Gastroesophageal sphincter (tissue), 4 donors: Measurements from ENCODE around the gene SLC29A2. TPM values are rescaled to one million over a fixed set of nuclear protein-coding genes. Genes with fewer than 3 reads are reported as not detected.

Experiments used
- ATAC-seq: fragments of 150-250 bp; one replicate; pipeline ENCODE4 v1.9.1; 2016; ENCODE audit warnings: mild to moderate bottlenecking, moderate library complexity
- H3K27ac ChIP-seq, 4 donors: fragments of 200-600 bp; sonication (generic) in 3 of 4; 1 replicate in 3 of 4; 2 replicates in 1 of 4; pipeline ENCODE4 v1.5.1; 2016 to 2019
- H3K27me3 ChIP-seq: fragments of 200-600 bp; sonication (generic); one replicate; pipeline ENCODE4 v1.5.1; 2019
- H3K36me3 ChIP-seq, 2 donors: fragments of 200-600 bp; sonication (generic); one replicate each; pipeline ENCODE4 v1.5.1; 2019; ENCODE audit warnings: control low read depth in 1 of 2
- H3K4me1 ChIP-seq, 3 donors: fragments of 200-600 bp; sonication (generic); 1 replicate in 2 of 3; 2 replicates in 1 of 3; pipeline ENCODE4 v1.5.1; 2016 to 2019; ENCODE audit warnings: control low read depth in 2 of 3
- H3K4me3 ChIP-seq, 2 donors: fragments of 200-600 bp; sonication (generic); one replicate each; pipeline ENCODE4 v1.5.1; 2019; ENCODE audit warnings: mild to moderate bottlenecking in 1 of 2, moderate library complexity in 1 of 2
- H3K9me3 ChIP-seq, 3 donors: fragments of 200-600 bp; sonication (generic); one replicate each; pipeline ENCODE4 v1.5.1; 2017 to 2019; ENCODE audit warnings: control low read depth in 2 of 3
- CTCF ChIP-seq, 4 experiments: fragments of 200-600 bp in 2 of 4; fragments of 450-650 bp in 2 of 4; sonication (generic) in 1 of 4; IDR thresholded peaks; one replicate each; pipeline ENCODE4 v1.5.1; 2017 to 2019; ENCODE audit warnings: antibody characterized with exemption in 4 of 4, mild to moderate bottlenecking in 2 of 4, moderate library complexity in 2 of 4
- EP300 ChIP-seq: sonication (generic); formaldehyde crosslinking; IDR thresholded peaks from one replicate; pipeline ENCODE4 v1.6.1; 2017; ENCODE audit warnings: antibody characterized with exemption, mild to moderate bottlenecking
- POLR2A ChIP-seq, 2 donors: fragments of 450-650 bp; IDR thresholded peaks; one replicate each; pipeline ENCODE4 v1.6.1; 2017; ENCODE audit warnings: antibody characterized with exemption in 2 of 2, mild to moderate bottlenecking in 2 of 2, moderate library complexity in 1 of 2
- POLR2AphosphoS5 ChIP-seq: sonication (generic); formaldehyde crosslinking; IDR thresholded peaks from one replicate; pipeline ENCODE4 v1.6.1; 2017; ENCODE audit warnings: antibody characterized with exemption
- WGBS, 2 donors: methylation state at CpG; one replicate each; pipeline ENCODE4 v1.1.5; 2018; ENCODE audit warnings: low coverage in 1 of 2; 5-methylcytosine and 5-hydroxymethylcytosine counted together
- total RNA-seq, 4 donors: library from RNA; depleted of rRNA; stranded (reverse); fragments of >200 nt; gene quantifications; one replicate each; pipeline ENCODE4 v1.1.0, GENCODE V29; 2016

Gene SLC29A2
- total RNA-seq, 4 donors from 2014 or later: 0.27 to 3.2 (median 1.2) TPM

GRCh38 chr11:66369073-66369894 is 2.3 kb downstream of the SLC29A2 start:
- H3K27ac ChIP-seq: no peak overlapping the region
- TF ChIP-seq CTCF (IDR thresholded peaks at IDR 0.05) (no peak), POLR2A (IDR thresholded peaks at IDR 0.05) (no peak), EP300 (no peak), POLR2AphosphoS5 (no peak)
- H3K36me3 ChIP-seq: no peaks in the 10 kb centered on the region
- 60 to 69% methylated on average over 1 to 4 of the region's 25 CpGs for WGBS, 2 donors
- ATAC-seq: no peak
- peaks cover 0 to 32% (median 4%) of the 10 kb centered on the region in 3 donors for H3K4me1 ChIP-seq
- peaks cover 27% of the 10 kb centered on the region for H3K27me3 ChIP-seq
- no peak overlapping the region for H3K4me3 ChIP-seq
- H3K9me3 ChIP-seq: no peaks in the 10 kb centered on the region

- no peak overlapping the region for H3K27ac ChIP-seq
- ATAC-seq: no peak
- no CpG with 5 or more reads among the region's 6 CpGs for WGBS, 2 donors
- H3K27me3 ChIP-seq: peaks cover 21% of the 10 kb centered on the region
- no peaks in the 10 kb centered on the region for H3K9me3 ChIP-seq
- TF ChIP-seq POLR2AphosphoS5 (no peak), POLR2A (IDR thresholded peaks at IDR 0.05) (no peak)
- H3K4me1 ChIP-seq: peaks cover 0 to 32% (median 4%) of the 10 kb centered on the region in 3 donors
- H3K4me3 ChIP-seq: no peak overlapping the region
- H3K36me3 ChIP-seq: no peaks in the 10 kb centered on the region
These were observed 3.1 kb downstream of the SLC29A2 start for GRCh38 chr11:66368484-66368883.

- no peaks in the 10 kb centered on the region for H3K36me3 ChIP-seq
- H3K27ac ChIP-seq: no peak overlapping the region
- no peak overlapping the region for H3K4me3 ChIP-seq
- no peak for TF ChIP-seq EP300
- no peak for TF ChIP-seq POLR2AphosphoS5
- no peak for TF ChIP-seq POLR2A (IDR thresholded peaks at IDR 0.05)
- no peak for TF ChIP-seq CTCF (IDR thresholded peaks at IDR 0.05)
- no peak for ATAC-seq
- H3K27me3 ChIP-seq: peaks cover 15% of the 10 kb centered on the region
- H3K4me1 ChIP-seq: peaks cover 0 to 27% (median 4%) of the 10 kb centered on the region in 3 donors
- no peaks in the 10 kb centered on the region for H3K9me3 ChIP-seq
- WGBS, 2 donors: 83 to 88% methylated on average over 7 of the region's 15 CpGs
These were observed 3.8 kb downstream of the SLC29A2 start for GRCh38 chr11:66367561-66368312.

- ATAC-seq: no peak
- WGBS, 2 donors: 94% methylated on average over 6 of the region's 8 CpGs; no CpG with 5 or more reads in 1 of the 2 donors
- Histone ChIP-seq H3K36me3 (no peaks in the 10 kb centered on the region), H3K4me1 (peaks cover 0 to 20% (median 4%) of the 10 kb centered on the region in 3 donors), H3K27ac (no peak overlapping the region), H3K9me3 (no peaks in the 10 kb centered on the region), H3K4me3 (no peak overlapping the region), H3K27me3 (peaks cover 8% of the 10 kb centered on the region)
- TF ChIP-seq CTCF (IDR thresholded peaks at IDR 0.05) (no peak), POLR2A (IDR thresholded peaks at IDR 0.05) (no peak), POLR2AphosphoS5 (no peak), EP300 (no peak)
These were observed 4.6 kb downstream of the SLC29A2 start for GRCh38 chr11:66366844-66367477.
